Astrocyte (in vitro differentiated cells and primary cell): ENCODE data around the gene TMEM192. TPM values are rescaled to one million over a fixed set of nuclear protein-coding genes. Genes with fewer than 3 reads are reported as not detected.

ENCODE experiments used
- DNase-seq: peaks from one replicate; pipeline ENCODE4 v3.0.0-alpha.2; 2010; ENCODE audit warnings: low read depth
- FAIRE-seq: peaks from 2 replicates; lab custom pipeline; 2011; peaks lifted over from hg19 to GRCh38; lab: Jason Lieb, UNC
- H2AFZ ChIP-seq: 2 replicates; pipeline ENCODE4 v1.6.0; 2012; ENCODE audit warnings: low read depth, low read length, inconsistent platforms
- H3K27ac ChIP-seq: 2 replicates; pipeline ENCODE4 v1.5.1; 2011; ENCODE audit warnings: low read depth, low read length, inconsistent platforms
- H3K27me3 ChIP-seq: 2 replicates; pipeline ENCODE4 v1.6.0; 2011; ENCODE audit warnings: low read length, inconsistent platforms; ENCODE audit not compliant: insufficient read depth
- H3K36me3 ChIP-seq: 2 replicates; pipeline ENCODE4 v1.5.1; 2011; ENCODE audit warnings: low read length, inconsistent platforms; ENCODE audit not compliant: insufficient read depth
- H3K4me1 ChIP-seq: 2 replicates; pipeline ENCODE4 v1.5.1; 2011; ENCODE audit warnings: low read length, inconsistent platforms; ENCODE audit not compliant: insufficient read depth
- H3K4me2 ChIP-seq: 2 replicates; pipeline ENCODE4 v1.6.0; 2012; ENCODE audit warnings: low read length, inconsistent platforms
- H3K4me3 ChIP-seq: 2 replicates; pipeline ENCODE4 v1.5.1; 2011; ENCODE audit warnings: low read depth, mild to moderate bottlenecking, low read length, inconsistent platforms; ENCODE audit not compliant: insufficient read depth
- H3K79me2 ChIP-seq: 2 replicates; pipeline ENCODE4 v1.6.0; 2012; ENCODE audit warnings: mild to moderate bottlenecking, low read length, inconsistent platforms; ENCODE audit not compliant: insufficient read depth
- H3K9ac ChIP-seq: 2 replicates; pipeline ENCODE4 v1.6.0; 2012; ENCODE audit warnings: mild to moderate bottlenecking, low read length, inconsistent platforms
- H3K9me3 ChIP-seq: 2 replicates; pipeline ENCODE4 v1.5.1; 2012; ENCODE audit warnings: low read depth, mild to moderate bottlenecking, low read length, inconsistent platforms; ENCODE audit not compliant: insufficient read depth
- H4K20me1 ChIP-seq: 2 replicates; pipeline ENCODE4 v1.6.0; 2012; ENCODE audit warnings: low read length, inconsistent platforms; ENCODE audit not compliant: insufficient read depth
- H3K27ac Mint-ChIP-seq: one replicate; pipeline ENCODE4 v1.8.0; 2021; ENCODE audit warnings: mild to moderate bottlenecking, mixed read lengths; ENCODE audit not compliant: unreplicated experiment
- H3K27me3 Mint-ChIP-seq: one replicate; pipeline ENCODE4 v1.8.0; 2021; ENCODE audit warnings: low read depth, mixed read lengths; ENCODE audit not compliant: unreplicated experiment
- H3K36me3 Mint-ChIP-seq: one replicate; pipeline ENCODE4 v1.8.0; 2021; ENCODE audit warnings: low read depth, mixed read lengths; ENCODE audit not compliant: unreplicated experiment
- H3K4me1 Mint-ChIP-seq: one replicate; pipeline ENCODE4 v1.8.0; 2021; ENCODE audit warnings: low read depth, mixed read lengths; ENCODE audit not compliant: unreplicated experiment
- H3K4me3 Mint-ChIP-seq: one replicate; pipeline ENCODE4 v1.8.0; 2021; ENCODE audit warnings: mild to moderate bottlenecking, moderate library complexity, mixed read lengths; ENCODE audit not compliant: unreplicated experiment
- H3K9me3 Mint-ChIP-seq: one replicate; pipeline ENCODE4 v1.8.0; 2021; ENCODE audit warnings: mild to moderate bottlenecking, mixed read lengths; ENCODE audit not compliant: unreplicated experiment
- CTCF ChIP-seq: IDR thresholded peaks from 2 replicates; pipeline ENCODE4 v1.5.1; 2011; ENCODE audit warnings: low read depth, mild to moderate bottlenecking, inconsistent platforms, low read length, moderate library complexity; ENCODE audit not compliant: insufficient read depth
- EZH2 ChIP-seq: IDR thresholded peaks from 2 replicates; pipeline ENCODE4 v1.6.1; 2012; ENCODE audit warnings: mild to moderate bottlenecking, low read length, inconsistent platforms; ENCODE audit not compliant: insufficient read depth
- total RNA-seq: library from RNA; stranded (reverse); gene quantifications from 2 replicates; pipeline ENCODE4 v1.2.1, GENCODE V29; 2021

Gene TMEM192
- total RNA-seq, 1 donor from 2014 or later: 20.2 TPM

GRCh38 chr4:165154482-165154881, 41.8 kb upstream of the TMEM192 start:
- no peaks in the 10 kb centered on the region for H3K36me3 Mint-ChIP-seq
- DNase-seq: no peak
- H3K27ac ChIP-seq: no peak overlapping the region
- no peaks in the 10 kb centered on the region for H3K4me1 ChIP-seq
- no peaks in the 10 kb centered on the region for H3K79me2 ChIP-seq
- H3K27me3 ChIP-seq: no peaks in the 10 kb centered on the region
- no peak overlapping the region for H3K4me3 ChIP-seq
- no peak overlapping the region for H2AFZ ChIP-seq
- TF ChIP-seq EZH2 (no peak), CTCF (no peak)
- H3K4me3 Mint-ChIP-seq: no peak overlapping the region
- no peaks in the 10 kb centered on the region for H3K36me3 ChIP-seq
- no peaks in the 10 kb centered on the region for H3K27me3 Mint-ChIP-seq
- H3K27ac Mint-ChIP-seq: no peak overlapping the region
- H3K9me3 Mint-ChIP-seq: peaks cover 6% of the 10 kb centered on the region
- FAIRE-seq: no peak
- H3K9ac ChIP-seq: no peak overlapping the region
- H3K4me2 ChIP-seq: no peak overlapping the region
- H4K20me1 ChIP-seq: no peaks in the 10 kb centered on the region
- no peaks in the 10 kb centered on the region for H3K9me3 ChIP-seq
- H3K4me1 Mint-ChIP-seq: peaks cover 4% of the 10 kb centered on the region

- H3K4me1 Mint-ChIP-seq: peaks cover 4% of the 10 kb centered on the region
- DNase-seq (peak; percentile 29), FAIRE-seq (no peak)
- no peak overlapping the region for H3K4me3 Mint-ChIP-seq
- Histone ChIP-seq H4K20me1 (no peaks in the 10 kb centered on the region), H3K9ac (no peak overlapping the region), H3K36me3 (no peaks in the 10 kb centered on the region), H3K79me2 (no peaks in the 10 kb centered on the region), H3K4me2 (no peak overlapping the region), H3K27ac (no peak overlapping the region), H2AFZ (no peak overlapping the region), H3K9me3 (no peaks in the 10 kb centered on the region), H3K27me3 (no peaks in the 10 kb centered on the region), H3K4me1 (no peaks in the 10 kb centered on the region), H3K4me3 (no peak overlapping the region)
- no peaks in the 10 kb centered on the region for H3K36me3 Mint-ChIP-seq
- H3K9me3 Mint-ChIP-seq: peaks cover 5% of the 10 kb centered on the region
- TF ChIP-seq EZH2 (no peak), CTCF (no peak)
- H3K27me3 Mint-ChIP-seq: no peaks in the 10 kb centered on the region
- no peak overlapping the region for H3K27ac Mint-ChIP-seq
Measured at GRCh38 chr4:165152527-165152926, 39.9 kb upstream of the TMEM192 start.

GRCh38 chr4:165151734-165152133, 39.1 kb upstream of the TMEM192 start:
- FAIRE-seq (no peak), DNase-seq (peak; percentile 17)
- H3K4me2 ChIP-seq: no peak overlapping the region
- TF ChIP-seq EZH2 (no peak), CTCF (no peak)
- no peaks in the 10 kb centered on the region for H3K36me3 ChIP-seq
- H2AFZ ChIP-seq: no peak overlapping the region
- H3K27me3 ChIP-seq: no peaks in the 10 kb centered on the region
- no peak overlapping the region for H3K27ac ChIP-seq
- no peaks in the 10 kb centered on the region for H4K20me1 ChIP-seq
- no peak overlapping the region for H3K9ac ChIP-seq
- peaks cover 2% of the 10 kb centered on the region for H3K9me3 Mint-ChIP-seq
- H3K27me3 Mint-ChIP-seq: no peaks in the 10 kb centered on the region
- H3K4me3 Mint-ChIP-seq: no peak overlapping the region
- no peaks in the 10 kb centered on the region for H3K36me3 Mint-ChIP-seq
- no peaks in the 10 kb centered on the region for H3K4me1 ChIP-seq
- H3K27ac Mint-ChIP-seq: no peak overlapping the region
- no peak overlapping the region for H3K4me3 ChIP-seq
- no peaks in the 10 kb centered on the region for H3K9me3 ChIP-seq
- peaks cover 4% of the 10 kb centered on the region for H3K4me1 Mint-ChIP-seq
- H3K79me2 ChIP-seq: no peaks in the 10 kb centered on the region
